ENCODE results near the gene RGS3.

RGS3 gene

GRCh38 chr9:113452113-113452605 lies 11.4 kb upstream of the RGS3 start:
- TF ChIP-seq CTCF (conservative IDR thresholded peaks at IDR 0.05) (no peak), ZFX (IDR thresholded peaks at IDR 0.05) (no peak)
- no peak overlapping the region for H3K27ac ChIP-seq

- H3K27ac ChIP-seq, result peak overlapping the region; percentile 25; the same call in 1 of the 2 replicates
- TF ChIP-seq CTCF (conservative IDR thresholded peaks at IDR 0.05) (no peak), ZFX (IDR thresholded peaks at IDR 0.05) (no peak)
Observed at GRCh38 chr9:113454914-113455761, 8.4 kb upstream of the RGS3 start.

- H3K27ac ChIP-seq, result no peak overlapping the region
Observed at GRCh38 chr9:113456235-113456634, 7.3 kb upstream of the RGS3 start.

GRCh38 chr9:113461285-113461684 lies 2.2 kb upstream of the RGS3 start:
- no peak for TF ChIP-seq ZFX (IDR thresholded peaks at IDR 0.05)
- no peak overlapping the region for H3K27ac ChIP-seq

More at GRCh38 chr9:113456235-113456634, 7.3 kb upstream of the RGS3 start:
- TF ChIP-seq ZFX (IDR thresholded peaks at IDR 0.05) (no peak), CTCF (conservative IDR thresholded peaks at IDR 0.05) (no peak)

GRCh38 chr9:113461943-113462342 lies 1.6 kb upstream of the RGS3 start:
- H3K27ac ChIP-seq, result no peak overlapping the region
- no peak for TF ChIP-seq CTCF (conservative IDR thresholded peaks at IDR 0.05)
- no peak for TF ChIP-seq ZFX (IDR thresholded peaks at IDR 0.05)

GRCh38 chr9:113462781-113463286 lies 693 bp upstream of the RGS3 start:
- H3K27ac ChIP-seq, result peak overlapping the region; percentile 98
- TF ChIP-seq ZFX (IDR thresholded peaks at IDR 0.05), result no peak
- no peak for TF ChIP-seq CTCF (conservative IDR thresholded peaks at IDR 0.05)

GRCh38 chr9:113464286-113464660 lies 746 bp downstream of the RGS3 start:
- peak overlapping the region; percentile 98 for H3K27ac ChIP-seq
- TF ChIP-seq CTCF (conservative IDR thresholded peaks at IDR 0.05), result no peak
- TF ChIP-seq ZFX (IDR thresholded peaks at IDR 0.05), result no peak
